GM10248 (cell line): ENCODE measurements around the gene NAV1.

Experiments used
- CTCF ChIA-PET: fragments of 300-600 bp; sonication (Branson Sonifier 250); formaldehyde crosslinking; extraction: SDS; loops from one replicate; lab custom pipeline; 2021; ENCODE audit warnings: antibody characterized with exemption; lab: Yijun Ruan, JAX
- POLR2A ChIA-PET: fragments of 350-650 bp; sonication (Branson Sonifier 250); formaldehyde crosslinking; extraction: SDS; loops from one replicate; lab custom pipeline; 2020; ENCODE audit warnings: antibody characterized with exemption; lab: Yijun Ruan, JAX
- DNase-seq: peaks from one replicate; pipeline ENCODE4 v3.0.0; 2012; ENCODE audit errors: extremely low spot score
- CTCF ChIP-seq: IDR thresholded peaks from 2 replicates; pipeline ENCODE4 v1.5.1; 2012; ENCODE audit warnings: mild to moderate bottlenecking, low read depth; ENCODE audit errors: extremely low read depth, missing control alignments, control extremely low read depth

The NAV1 gene

GRCh38 chr1:201561195-201561564 is 22.3 kb downstream of the NAV1 start:
- DNase-seq = no peak
- POLR2A ChIA-PET = no interaction called here
- TF ChIP-seq CTCF = no peak
- CTCF ChIA-PET = interaction anchor here (1.0 to 8.1 kb wide), 14 partner anchors 9 to 491 kb away, joined by 3 to 116 read pairs (median 16); no protein-coding TSS in a partner anchor

GRCh38 chr1:201561601-201562000 is 22.7 kb downstream of the NAV1 start:
- ChIA-PET CTCF (interaction anchor here (0.7 to 8.1 kb wide), 14 partner anchors 10 to 492 kb away, joined by 3 to 116 read pairs (median 12); no protein-coding TSS in a partner anchor), POLR2A (no interaction called here)
- no peak for TF ChIP-seq CTCF
- DNase-seq = no peak

GRCh38 chr1:201562257-201562656 is 23.3 kb downstream of the NAV1 start:
- no peak for TF ChIP-seq CTCF
- POLR2A ChIA-PET = no interaction called here
- CTCF ChIA-PET = interaction anchor here (0.7 to 8.1 kb wide), 4 partner anchors 9 to 230 kb away, joined by 3 to 116 read pairs (median 36); no protein-coding TSS in a partner anchor
- DNase-seq = no peak

GRCh38 chr1:201562659-201563405 is 23.9 kb downstream of the NAV1 start:
- DNase-seq = no peak
- no peak for TF ChIP-seq CTCF
- ChIA-PET POLR2A (no interaction called here), CTCF (interaction anchor here (1.0 to 8.1 kb wide), 3 partner anchors 9 to 230 kb away, joined by 3 to 116 read pairs (median 69); no protein-coding TSS in a partner anchor)

- ChIA-PET POLR2A (no interaction called here), CTCF (interaction anchor here (1.3 to 8.1 kb wide), 3 partner anchors 19 to 229 kb away, joined by 4 to 116 read pairs (median 69); no protein-coding TSS in a partner anchor)
- no peak for DNase-seq
- no peak for TF ChIP-seq CTCF
Observed at GRCh38 chr1:201563406-201563780, 24.5 kb downstream of the NAV1 start.

- POLR2A ChIA-PET = no interaction called here
- no peak for TF ChIP-seq CTCF
- CTCF ChIA-PET = interaction anchor here (1.0 to 8.1 kb wide), 5 partner anchors 9 to 228 kb away, joined by 3 to 116 read pairs (median 5); no protein-coding TSS in a partner anchor
- DNase-seq = no peak
Observed at GRCh38 chr1:201563941-201564340, 25.0 kb downstream of the NAV1 start.
